Vagina (tissue), 2 donors: ENCODE data around the gene TRIM7.

Experiments
- POLR2A ChIP-seq, 2 donors: fragments of 450-650 bp; IDR thresholded peaks; one replicate each; pipeline ENCODE4 v1.6.1; 2017; ENCODE audit warnings: antibody characterized with exemption in 2 of 2, mild to moderate bottlenecking in 2 of 2, moderate library complexity in 2 of 2
- POLR2AphosphoS5 ChIP-seq, 2 donors: sonication (generic); formaldehyde crosslinking; IDR thresholded peaks; one replicate each; pipeline ENCODE4 v1.9.0; 2017; ENCODE audit warnings: antibody characterized with exemption in 2 of 2, mild to moderate bottlenecking in 2 of 2, low read depth in 1 of 2; ENCODE audit not compliant: insufficient read depth in 1 of 2
- TF ChIP-seq, protein P1 (sequence below), 3 experiments: fragments of 450-650 bp in 2 of 3; fragments of 200-600 bp in 1 of 3; sonication (generic) in 1 of 3; IDR thresholded peaks; one replicate each; pipeline ENCODE4 v1.5.1; 2017 to 2019; ENCODE audit warnings: antibody characterized with exemption in 3 of 3, mild to moderate bottlenecking in 2 of 3, moderate library complexity in 2 of 3

GRCh38 chr5:181182651-181183050, 22.3 kb downstream of the TRIM7 start:
- TF ChIP-seq, protein P1, sequence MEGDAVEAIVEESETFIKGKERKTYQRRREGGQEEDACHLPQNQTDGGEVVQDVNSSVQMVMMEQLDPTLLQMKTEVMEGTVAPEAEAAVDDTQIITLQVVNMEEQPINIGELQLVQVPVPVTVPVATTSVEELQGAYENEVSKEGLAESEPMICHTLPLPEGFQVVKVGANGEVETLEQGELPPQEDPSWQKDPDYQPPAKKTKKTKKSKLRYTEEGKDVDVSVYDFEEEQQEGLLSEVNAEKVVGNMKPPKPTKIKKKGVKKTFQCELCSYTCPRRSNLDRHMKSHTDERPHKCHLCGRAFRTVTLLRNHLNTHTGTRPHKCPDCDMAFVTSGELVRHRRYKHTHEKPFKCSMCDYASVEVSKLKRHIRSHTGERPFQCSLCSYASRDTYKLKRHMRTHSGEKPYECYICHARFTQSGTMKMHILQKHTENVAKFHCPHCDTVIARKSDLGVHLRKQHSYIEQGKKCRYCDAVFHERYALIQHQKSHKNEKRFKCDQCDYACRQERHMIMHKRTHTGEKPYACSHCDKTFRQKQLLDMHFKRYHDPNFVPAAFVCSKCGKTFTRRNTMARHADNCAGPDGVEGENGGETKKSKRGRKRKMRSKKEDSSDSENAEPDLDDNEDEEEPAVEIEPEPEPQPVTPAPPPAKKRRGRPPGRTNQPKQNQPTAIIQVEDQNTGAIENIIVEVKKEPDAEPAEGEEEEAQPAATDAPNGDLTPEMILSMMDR (IDR thresholded peaks at IDR 0.05), result no peak
- TF ChIP-seq POLR2AphosphoS5 (IDR thresholded peaks at IDR 0.05; ENCODE audit: insufficient read depth in 1 of 2, low read depth in 1 of 2), result no peak
- no peak for TF ChIP-seq POLR2A (IDR thresholded peaks at IDR 0.05)
